HepG2 (cell line): ENCODE data around the gene TSN. TPM values are rescaled to one million over a fixed set of nuclear protein-coding genes. Genes with fewer than 3 reads are reported as not detected.

Source experiments
- GATA4 ChIP-seq: sonication (generic); IDR thresholded peaks from 2 replicates; pipeline ENCODE4 v1.6.1; 2016; ENCODE audit warnings: antibody characterized with exemption, low read depth, borderline replicate concordance
- GFI1 ChIP-seq: sonication (generic); formaldehyde crosslinking; IDR thresholded peaks from 2 replicates; pipeline ENCODE4 v1.5.0; 2020; ENCODE audit warnings: missing genetic modification reagents, mild to moderate bottlenecking, borderline replicate concordance
- HMGXB3 ChIP-seq: sonication (generic); formaldehyde crosslinking; IDR thresholded peaks from 2 replicates; pipeline ENCODE4 v1.4.0; 2020; ENCODE audit warnings: missing genetic modification reagents, borderline replicate concordance
- MEF2D ChIP-seq: sonication (generic); formaldehyde crosslinking; IDR thresholded peaks from 2 replicates; pipeline ENCODE4 v1.5.1; 2020; ENCODE audit warnings: mild to moderate bottlenecking, missing genetic modification reagents
- NFE2L2 ChIP-seq: fragments of 150-350 bp; IDR thresholded peaks from 2 replicates; pipeline ENCODE4 v1.6.1; 2014; ENCODE audit warnings: low read length
- PHF21A ChIP-seq: sonication (generic); formaldehyde crosslinking; IDR thresholded peaks from 2 replicates; pipeline ENCODE4 v1.5.0; 2020; ENCODE audit warnings: mild to moderate bottlenecking, missing genetic modification reagents
- POLR2AphosphoS5 ChIP-seq: IDR thresholded peaks from 2 replicates; pipeline ENCODE4 v1.6.1; 2012; ENCODE audit warnings: low read depth, low read length
- RAD51 ChIP-seq: fragments of 450-650 bp; IDR thresholded peaks from 2 replicates; pipeline ENCODE4 v1.6.1; 2016; ENCODE audit warnings: borderline replicate concordance
- SMARCE1 ChIP-seq: fragments of 450-650 bp; IDR thresholded peaks from 2 replicates; pipeline ENCODE4 v1.6.1; 2017; ENCODE audit warnings: borderline replicate concordance
- SOX6 ChIP-seq, 2 experiments: fragments of 450-650 bp in 1 of 2; sonication (generic) in 1 of 2; formaldehyde crosslinking in 1 of 2; IDR thresholded peaks; 2 replicates each; pipeline versions ENCODE4 v1.4.0 to v1.6.1; 2017 to 2020; ENCODE audit warnings: antibody characterized with exemption in 1 of 2, mild to moderate bottlenecking in 1 of 2, missing genetic modification reagents in 1 of 2
- SPEN ChIP-seq: sonication (generic); formaldehyde crosslinking; IDR thresholded peaks from 2 replicates; pipeline ENCODE4 v1.5.1; 2020; ENCODE audit warnings: low read depth, mild to moderate bottlenecking, missing genetic modification reagents
- ZFP90 ChIP-seq: sonication (generic); formaldehyde crosslinking; IDR thresholded peaks from 2 replicates; pipeline ENCODE4 v1.8.0; 2022; ENCODE audit warnings: missing genetic modification reagents, mild to moderate bottlenecking, inconsistent platforms, borderline replicate concordance
- ZNF232 ChIP-seq: sonication (generic); formaldehyde crosslinking; IDR thresholded peaks from 2 replicates; pipeline ENCODE4 v1.4.0; 2020; ENCODE audit warnings: missing genetic modification reagents, borderline replicate concordance
- ZNF280B ChIP-seq: sonication (generic); formaldehyde crosslinking; IDR thresholded peaks from 2 replicates; pipeline ENCODE4 v1.5.0; 2020; ENCODE audit warnings: missing genetic modification reagents, mild to moderate bottlenecking, borderline replicate concordance
- ZNF407 ChIP-seq: sonication (generic); formaldehyde crosslinking; IDR thresholded peaks from one replicate; pipeline ENCODE4 v1.5.1; 2020; ENCODE audit warnings: mild to moderate bottlenecking, missing genetic modification reagents; ENCODE audit errors: not compliant biosample characterization
- polyA plus RNA-seq, 8 experiments: library from polyadenylated mRNA; depleted of rRNA in 3 of 8; stranded (reverse) in 7 of 8; unstranded in 1 of 8; fragments of >200 nt; fragmentation: Illumina TruSeq in 4 of 8; extraction: Trizol in 4 of 8; gene quantifications; 2 replicates each; pipeline versions ENCODE4 v1.2.1 to v1.2.3, GENCODE V29; 2011 to 2016; ENCODE audit warnings: low read depth in 4 of 8, missing spikeins in 1 of 8, mixed read lengths in 1 of 8; ENCODE audit not compliant: insufficient read depth in 1 of 8
- total RNA-seq, 5 experiments: library from RNA; depleted of rRNA; stranded (reverse); fragments of >200 nt; fragmentation: Illumina TruSeq; extraction: Trizol; gene quantifications; 2 replicates each; pipeline ENCODE4 v1.2.3, GENCODE V29; 2016; ENCODE audit warnings: low read depth in 1 of 5

TSN gene
- total and polyA plus RNA-seq, 2 of the 13 experiments (the other 11 are each of a cell fraction or from before 2014, with no cell fraction given) = 56.4 to 115 TPM

GRCh38 chr2:121790276-121790956 lies 35.0 kb downstream of the TSN start (continued):
- TF ChIP-seq PHF21A (CRISPR knock-in tag) (no peak), RAD51 (no peak), ZNF280B (no peak), SMARCE1 (no peak), SOX6 (IDR thresholded peaks at IDR 0.05) (no peak), SOX6 (CRISPR knock-in tag; IDR thresholded peaks at IDR 0.05) (peak; percentile 12; the same call in 1 of the 2 replicates), GATA4 (no peak), ZNF407 (no peak), ZFP90 (no peak), ZNF232 (CRISPR knock-in tag) (no peak), GFI1 (CRISPR knock-in tag) (no peak), SPEN (CRISPR knock-in tag) (no peak), NFE2L2 (no peak), MEF2D (CRISPR knock-in tag) (no peak), HMGXB3 (CRISPR knock-in tag) (no peak), POLR2AphosphoS5 (no peak)
